Stimulated activated CD4-positive, alpha-beta T cell treated with anti-CD3 and anti-CD28 coated beads, Interleukin-4, amount 100 ng/mL, for 24 hours (primary cell): ENCODE results near the gene PCNA.

Experiments
- DNase-seq: peaks from one replicate; pipeline ENCODE4 v3.0.0-alpha.2; 2020

Gene PCNA

GRCh38 chr20:5119435-5120184 is at the start of gene PCNA:
PCNA (minus strand) TSS chr20:5119958; CDS start chr20:5119798, 160 bp downstream.
- DNase-seq, result peak; percentile 97

DNA sequence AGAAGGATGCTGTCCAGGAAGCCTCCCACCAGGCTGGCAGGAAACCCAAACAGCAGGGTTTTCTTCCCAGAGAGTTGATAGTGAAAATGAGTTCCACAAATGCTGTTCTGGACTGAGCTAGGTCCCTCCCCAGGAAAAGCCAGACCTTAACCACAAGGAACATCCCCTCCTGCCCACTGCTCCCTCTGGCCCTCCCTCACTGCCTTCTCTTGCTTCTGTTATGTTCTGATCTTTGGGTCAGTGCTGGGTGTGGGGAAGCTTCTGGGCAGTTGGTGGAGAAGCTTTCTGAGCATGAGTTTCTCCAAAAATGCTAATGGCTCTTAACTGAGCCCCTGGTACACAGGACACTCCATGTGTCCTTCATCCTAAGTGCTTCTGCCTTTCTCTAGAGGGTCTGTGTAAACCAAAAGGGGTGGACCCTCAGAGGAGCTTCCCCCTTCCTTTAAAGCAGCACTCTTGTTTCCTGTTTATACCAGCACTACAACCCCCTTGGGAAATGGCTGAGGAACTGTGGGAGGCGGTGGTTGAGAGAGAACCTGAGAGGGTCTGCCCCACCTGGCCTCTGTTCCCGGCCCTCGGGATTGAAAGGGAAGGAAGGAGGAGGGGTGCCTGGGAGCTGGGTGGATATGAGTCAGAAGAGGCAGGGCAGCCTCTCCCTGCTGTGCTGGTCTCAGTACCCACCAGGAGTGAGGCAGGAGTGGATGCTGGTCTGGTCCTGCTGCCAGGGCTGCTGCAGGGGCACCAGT is 49.1 kb upstream of the PCNA start:
- no peak for DNase-seq

- no peak for DNase-seq
These were observed 45.2 kb upstream of the PCNA start for GRCh38 chr20:5164645-5165625.

GRCh38 chr20:5161536-5162164 is 41.9 kb upstream of the PCNA start:
- no peak for DNase-seq

GRCh38 chr20:5160882-5161281 is 41.1 kb upstream of the PCNA start:
- DNase-seq, result no peak

DNA sequence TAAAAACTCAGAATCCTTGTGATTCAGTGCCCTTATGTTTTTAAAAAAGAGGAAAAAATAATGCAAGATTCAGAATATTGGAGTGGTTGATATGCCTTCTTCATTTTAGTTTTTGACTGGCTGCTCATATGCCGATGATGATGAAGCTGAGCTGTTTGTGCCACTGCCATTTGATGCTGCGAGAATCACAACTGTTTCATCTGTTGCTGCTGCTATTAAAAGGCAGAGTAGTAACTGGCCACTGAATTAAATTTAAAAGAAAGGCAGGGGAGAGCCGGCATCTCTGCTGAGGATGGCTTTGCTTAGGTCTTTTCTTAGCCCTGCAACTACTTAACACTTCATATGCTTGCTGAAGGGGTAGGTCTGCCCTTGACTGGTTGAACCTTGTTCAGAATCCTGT is 40.2 kb upstream of the PCNA start:
- DNase-seq, result no peak

- no peak for DNase-seq
These were observed 37.1 kb upstream of the PCNA start for GRCh38 chr20:5156675-5157448.

DNA sequence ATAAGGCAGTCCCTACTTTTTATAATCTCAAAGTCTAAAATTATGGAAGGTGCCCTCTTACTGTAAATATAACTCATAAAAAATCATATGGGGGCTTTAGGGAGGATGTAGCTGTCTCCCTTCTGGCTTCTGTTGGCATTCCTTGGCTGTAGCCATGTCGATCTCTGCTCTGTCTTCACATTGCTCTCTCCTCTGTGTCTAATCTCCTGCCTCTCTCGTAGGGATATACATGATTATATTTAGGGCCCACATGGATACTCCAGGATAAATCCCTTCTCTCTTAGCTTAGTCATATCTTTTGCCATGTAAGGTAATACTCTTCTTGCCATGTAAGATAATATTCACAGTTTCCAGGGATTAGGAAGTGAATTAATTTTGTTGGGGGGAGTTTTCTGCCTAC is 35.6 kb upstream of the PCNA start:
- DNase-seq, result no peak

GRCh38 chr20:5154543-5154925 is 34.8 kb upstream of the PCNA start:
- no peak for DNase-seq

- peak; percentile 7 for DNase-seq
These were observed 34.1 kb upstream of the PCNA start for GRCh38 chr20:5153612-5154542.

- DNase-seq, result no peak
These were observed 33.4 kb upstream of the PCNA start for GRCh38 chr20:5153152-5153467.

GRCh38 chr20:5150226-5151076 is 30.7 kb upstream of the PCNA start:
- no peak for DNase-seq

- no peak for DNase-seq
These were observed 30.1 kb upstream of the PCNA start for GRCh38 chr20:5149892-5150225.

GRCh38 chr20:5148581-5148980 is 28.8 kb upstream of the PCNA start:
- DNase-seq, result no peak

- no peak for DNase-seq
These were observed 27.3 kb upstream of the PCNA start for GRCh38 chr20:5146871-5147592.

GRCh38 chr20:5146099-5146668 is 26.4 kb upstream of the PCNA start:
- no peak for DNase-seq

DNA sequence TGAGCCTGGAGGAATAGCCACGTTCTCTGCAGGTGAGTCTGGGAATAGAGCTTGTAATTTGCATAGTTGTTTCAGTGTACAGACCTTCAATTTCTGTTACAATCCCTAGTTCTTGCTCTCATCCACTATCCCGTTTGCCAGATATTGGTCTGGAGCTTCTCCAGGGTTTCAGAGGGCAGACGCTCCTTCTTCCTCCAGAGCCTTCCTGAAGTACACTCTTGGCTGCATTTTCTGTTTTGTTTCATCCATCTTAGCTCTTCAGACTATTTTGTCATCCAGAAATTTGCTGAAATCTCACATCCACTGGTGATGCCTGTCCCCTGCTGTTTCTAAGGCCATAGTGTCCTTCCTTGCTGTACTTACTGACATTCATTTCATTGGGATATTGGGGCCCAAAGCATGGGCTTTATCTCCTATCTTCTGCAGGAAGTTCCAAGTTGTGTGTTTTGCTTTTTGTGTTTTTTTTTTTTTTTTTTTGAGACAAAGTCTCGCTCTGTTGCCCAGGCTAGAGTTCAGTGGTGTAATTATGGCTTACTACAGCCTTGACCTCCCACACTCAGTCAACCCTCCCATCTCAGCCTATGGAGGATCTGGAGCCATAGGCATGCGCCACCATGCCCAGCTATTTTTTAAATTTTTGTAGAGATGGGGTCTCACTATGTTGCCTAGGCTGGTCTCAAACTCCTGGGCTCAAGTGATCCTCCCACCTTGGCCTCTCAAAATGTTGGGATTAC is 25.8 kb upstream of the PCNA start:
- no peak for DNase-seq

GRCh38 chr20:5143851-5144250 is 24.1 kb upstream of the PCNA start:
- DNase-seq, result peak; percentile 23
